K562 (cell line): Measurements from ENCODE around the gene NDUFS5. TPM values are rescaled to one million over a fixed set of nuclear protein-coding genes. Genes with fewer than 3 reads are reported as not detected.

ENCODE experiments used
- ATAC-seq: fragments of 200-7000 bp; cut with Tn5 transposase; 3 replicates; pipeline ENCODE4 v1.9.1; 2020; ENCODE audit warnings: moderate library complexity
- BruUV-seq: library from RNA; stranded (reverse); fragments of 400-500 nt; replicated peaks from 2 replicates; lab custom pipeline; 2021; lab: Mats Ljungman, UMichigan
- CTCF ChIA-PET: fragments of 300-600 bp; formaldehyde crosslinking; extraction: SDS; loops from one replicate; lab custom pipeline; 2021; ENCODE audit warnings: low intra/inter-chr PET ratio; lab: Yijun Ruan, JAX
- POLR2A ChIA-PET: fragments of 300-600, 350-650 bp; sonication (Branson Sonifier 250); formaldehyde crosslinking; extraction: SDS; loops from one replicate; lab custom pipeline; 2021; ENCODE audit warnings: antibody characterized with exemption, inconsistent platforms; lab: Yijun Ruan, JAX
- DNase-seq, 4 experiments: peaks; one replicate each; pipeline versions ENCODE4 v3.0.0 to v3.0.0-alpha.2; 2011 to 2018; ENCODE audit warnings: low spot score in 3 of 4, mixed read lengths in 3 of 4; ENCODE audit errors: extremely low read depth in 1 of 4
- FAIRE-seq: peaks from 2 replicates; lab custom pipeline; 2011; peaks lifted over from hg19 to GRCh38; lab: Jason Lieb, UNC
- H2AFZ ChIP-seq: 2 replicates; pipeline ENCODE4 v1.6.0; 2011; ENCODE audit warnings: low read depth, low read length, control low read depth, inconsistent platforms
- H3K27ac ChIP-seq: fragments of 200-600 bp; 3 replicates; pipeline ENCODE4 v1.8.0; 2011; ENCODE audit warnings: low read depth, mild to moderate bottlenecking, control low read depth, inconsistent platforms, low read length, moderate library complexity, mixed read lengths; ENCODE audit errors: extremely low read depth
- H3K27me3 ChIP-seq, 2 experiments: fragments of 300-600 bp in 1 of 2; 2 replicates in 1 of 2; 3 replicates in 1 of 2; pipeline versions ENCODE4 v1.6.0 to v1.8.0; 2011; ENCODE audit warnings: inconsistent platforms in 2 of 2, low read length in 2 of 2, mild to moderate bottlenecking in 1 of 2, mixed read lengths in 1 of 2, moderate library complexity in 1 of 2; ENCODE audit not compliant: control insufficient read depth in 2 of 2, insufficient read depth in 2 of 2
- H3K36me3 ChIP-seq: fragments of 300-600 bp; 3 replicates; pipeline ENCODE4 v1.8.0; 2011; ENCODE audit warnings: mild to moderate bottlenecking, low read length, inconsistent platforms; ENCODE audit not compliant: control insufficient read depth, insufficient read depth
- H3K4me1 ChIP-seq, 2 experiments: fragments of 200-600 bp in 1 of 2; replicated peaks in 1 of 2; 2 replicates in 1 of 2; 3 replicates in 1 of 2; pipeline versions ENCODE4 v1.5.1 to v1.8.0; 2011; ENCODE audit warnings: inconsistent platforms in 2 of 2, low read length in 2 of 2, mild to moderate bottlenecking in 1 of 2, mixed read lengths in 1 of 2, moderate library complexity in 1 of 2; ENCODE audit not compliant: control insufficient read depth in 2 of 2, insufficient read depth in 2 of 2
- H3K4me2 ChIP-seq: 2 replicates; pipeline ENCODE4 v1.6.1; 2011; ENCODE audit warnings: low read length, control low read depth, inconsistent platforms, mixed read lengths; ENCODE audit not compliant: insufficient read depth
- H3K4me3 ChIP-seq: fragments of 200-600 bp; sonication (generic), shearing (Covaris generic); 2 replicates; pipeline ENCODE4 v1.5.1; 2016; ENCODE audit warnings: control low read depth, inconsistent platforms
- H3K79me2 ChIP-seq: fragments of 200-600 bp; 3 replicates; pipeline ENCODE4 v1.8.0; 2011; ENCODE audit warnings: low read length, inconsistent platforms; ENCODE audit not compliant: control insufficient read depth, insufficient read depth
- H3K9ac ChIP-seq, 2 experiments: 2 replicates each; pipeline versions ENCODE4 v1.6.0 to v1.6.1; 2011; ENCODE audit warnings: low read depth in 2 of 2, low read length in 2 of 2, control low read depth in 1 of 2, inconsistent platforms in 1 of 2, mild to moderate bottlenecking in 1 of 2, mixed read lengths in 1 of 2; ENCODE audit not compliant: insufficient read depth in 1 of 2
- H3K9me1 ChIP-seq: one replicate; pipeline ENCODE4 v1.6.0; 2011; ENCODE audit warnings: inconsistent platforms, mild to moderate bottlenecking, low read length, moderate library complexity; ENCODE audit not compliant: control insufficient read depth, insufficient read depth
- H3K9me3 ChIP-seq: replicated peaks from 2 replicates; pipeline ENCODE4 v1.5.1; 2011; ENCODE audit warnings: low read depth, low read length, inconsistent platforms; ENCODE audit not compliant: control insufficient read depth, insufficient read depth
- H4K20me1 ChIP-seq: replicated peaks from 2 replicates; pipeline ENCODE4 v1.6.1; 2011; ENCODE audit warnings: low read length, inconsistent platforms, mixed read lengths; ENCODE audit not compliant: control insufficient read depth, insufficient read depth
- ARID1B ChIP-seq: fragments of 450-650 bp; IDR thresholded peaks from 2 replicates; pipeline ENCODE4 v1.6.1; 2016; ENCODE audit warnings: antibody characterized with exemption, mild to moderate bottlenecking, inconsistent platforms
- CBX1 ChIP-seq: sonication (generic); IDR thresholded peaks from 2 replicates; pipeline ENCODE4 v1.6.1; 2016; ENCODE audit warnings: antibody characterized with exemption, low read depth, mild to moderate bottlenecking
- CTBP1 ChIP-seq: fragments of 450-650 bp; IDR thresholded peaks from 2 replicates; pipeline ENCODE4 v1.6.1; 2016; ENCODE audit warnings: borderline replicate concordance
- DNMT1 ChIP-seq: fragments of 450-650 bp; IDR thresholded peaks from 2 replicates; pipeline ENCODE4 v1.6.1; 2016; ENCODE audit warnings: antibody characterized with exemption, mild to moderate bottlenecking
- DPF2 ChIP-seq: fragments of 450-650 bp; IDR thresholded peaks from 2 replicates; pipeline ENCODE4 v1.6.1; 2016
- ETV5 ChIP-seq: sonication (generic); formaldehyde crosslinking; IDR thresholded peaks from 2 replicates; pipeline ENCODE4 v1.4.0; 2020; ENCODE audit warnings: low read depth, mild to moderate bottlenecking, missing genetic modification reagents
- MTF1 ChIP-seq: fragments of 250-450 bp; sonication (Bioruptor Pico); IDR thresholded peaks from 2 replicates; pipeline ENCODE4 v1.9.0; 2021; ENCODE audit warnings: moderate library complexity, mild to moderate bottlenecking, inconsistent platforms, borderline replicate concordance
- PBX2 ChIP-seq, 2 experiments: IDR thresholded peaks in 1 of 2; conservative IDR thresholded peaks in 1 of 2; 2 replicates each; pipeline ENCODE4 v1.6.1; 2016; ENCODE audit warnings: low read depth in 2 of 2, mild to moderate bottlenecking in 1 of 2, missing compliant biosample characterization in 1 of 2, missing genetic modification characterization in 1 of 2, moderate library complexity in 1 of 2
- SIN3A ChIP-seq, 2 experiments: fragments of 150-350 bp in 1 of 2; IDR thresholded peaks; 2 replicates each; pipeline ENCODE4 v1.6.1; 2011 to 2016; ENCODE audit warnings: borderline replicate concordance in 2 of 2, low read depth in 2 of 2, low read length in 2 of 2, mild to moderate bottlenecking in 2 of 2, moderate library complexity in 2 of 2; ENCODE audit not compliant: control insufficient read depth in 1 of 2
- YY1 ChIP-seq, 3 experiments: IDR thresholded peaks; 2 replicates each; pipeline ENCODE4 v1.6.1; 2011; ENCODE audit warnings: low read length in 2 of 3, mild to moderate bottlenecking in 2 of 3, moderate library complexity in 2 of 3, borderline replicate concordance in 1 of 3, control low read depth in 1 of 3, low read depth in 1 of 3; ENCODE audit not compliant: insufficient read depth in 3 of 3, insufficient replicate concordance in 2 of 3, control insufficient read depth in 1 of 3, insufficient read length in 1 of 3; ENCODE audit errors: extremely low read depth in 1 of 3
- ZNF282 ChIP-seq: sonication (generic); formaldehyde crosslinking; IDR thresholded peaks from 2 replicates; pipeline ENCODE4 v1.8.1; 2023; ENCODE audit warnings: missing genetic modification reagents
- ZNF347 ChIP-seq: fragments of 450-650 bp; formaldehyde crosslinking; IDR thresholded peaks from 2 replicates; pipeline ENCODE4 v1.4.0; 2020; ENCODE audit warnings: low read depth, mild to moderate bottlenecking, moderate library complexity
- ZSCAN29 ChIP-seq: fragments of 450-650 bp; IDR thresholded peaks from 2 replicates; pipeline ENCODE4 v1.6.1; 2017
- WGBS: fragments of 100-300 bp; shearing (Covaris generic); methylation state at CpG from one replicate; pipeline ENCODE4 v1.1.6; 2016; ENCODE audit warnings: low coverage, mixed read lengths; ENCODE audit not compliant: insufficient coverage; ENCODE audit errors: missing lambda C conversion rate; 5-methylcytosine and 5-hydroxymethylcytosine counted together
- in situ Hi-C: fragments of 300-500 bp; cut with MboI; formaldehyde crosslinking; loops from 4 replicates; pipeline ENCODE4 v1.15.0; 2018; ENCODE audit warnings: inconsistent platforms, mixed read lengths
- intact Hi-C: fragments of 100-400 bp; cut with micrococcal nuclease; formaldehyde crosslinking; loops from 2 replicates; pipeline ENCODE4 v1.14.2; 2022
- polyA plus RNA-seq, 8 experiments: library from polyadenylated mRNA; depleted of rRNA in 4 of 8; stranded (reverse) in 5 of 8; unstranded in 3 of 8; fragments of >200 nt; fragmentation: Nextera tagmentation in 2 of 8; fragmentation: Illumina TruSeq in 1 of 8; extraction: Ambion mirVana in 2 of 8; extraction: Trizol in 1 of 8; gene quantifications; 2 replicates each; pipeline versions ENCODE4 v1.2.1 to v1.2.3, GENCODE V29; 2011 to 2014; ENCODE audit warnings: inconsistent platforms in 1 of 8, missing spikeins in 1 of 8
- total RNA-seq, 7 experiments: library from RNA; depleted of rRNA in 6 of 7; stranded (reverse); fragments of >200 nt in 6 of 7; fragmentation: Illumina TruSeq in 2 of 7; extraction: Trizol in 2 of 7; gene quantifications; 2 replicates each; pipeline versions ENCODE4 v1.2.1 to v1.2.3, GENCODE V29; 2011 to 2021; ENCODE audit warnings: low replicate concordance in 1 of 7
- TF ChIP-seq, protein P1 (sequence below), 2 experiments: fragments of 450-650 bp in 1 of 2; sonication (generic) in 1 of 2; formaldehyde crosslinking in 1 of 2; IDR thresholded peaks in 1 of 2; conservative IDR thresholded peaks in 1 of 2; 2 replicates each; pipeline versions ENCODE4 v1.6.1 to v1.8.1; 2016 to 2023; ENCODE audit warnings: mild to moderate bottlenecking in 2 of 2, moderate library complexity in 2 of 2, inconsistent platforms in 1 of 2, missing genetic modification reagents in 1 of 2
- TF ChIP-seq, protein P2 (sequence below): sonication (generic); IDR thresholded peaks from 2 replicates; pipeline ENCODE4 v1.6.1; 2016

The NDUFS5 gene
- total and polyA plus RNA-seq, 9 of the 15 experiments (the other 6 are each of a cell fraction or from before 2014, with no cell fraction given) = 499 to 2,737 (median 1,281) TPM

DNA sequence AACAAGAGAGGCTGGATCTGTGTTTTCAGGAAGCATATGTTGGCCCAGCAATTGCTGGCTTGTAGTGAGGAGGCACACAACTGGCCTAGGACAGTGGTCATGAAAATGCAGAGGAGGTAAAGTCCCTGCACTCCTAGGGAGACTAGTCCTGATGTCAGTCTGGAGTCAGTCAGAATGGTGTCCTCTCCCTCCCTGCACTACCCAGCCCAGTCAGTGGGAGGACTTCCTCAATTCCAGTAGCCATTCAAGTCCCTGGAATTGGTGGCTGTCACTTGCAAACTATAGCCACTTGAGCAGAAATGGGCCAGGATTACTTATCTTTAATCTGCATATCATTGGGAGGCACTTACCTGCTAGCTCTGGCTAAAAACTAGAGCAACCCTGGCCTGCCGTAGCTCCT is 18.6 kb downstream of the NDUFS5 start:
- intact Hi-C loops = no loop called here
- TF ChIP-seq, protein P1, sequence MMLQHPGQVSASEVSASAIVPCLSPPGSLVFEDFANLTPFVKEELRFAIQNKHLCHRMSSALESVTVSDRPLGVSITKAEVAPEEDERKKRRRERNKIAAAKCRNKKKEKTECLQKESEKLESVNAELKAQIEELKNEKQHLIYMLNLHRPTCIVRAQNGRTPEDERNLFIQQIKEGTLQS (IDR thresholded peaks at IDR 0.05) = no peak
- TF ChIP-seq, protein P1 (CRISPR knock-in tag; conservative IDR thresholded peaks at IDR 0.05) = no peak
- TF ChIP-seq DNMT1 = no peak
- TF ChIP-seq SIN3A (IDR thresholded peaks at IDR 0.05; ENCODE audit: borderline replicate concordance in 2 of 2, control insufficient read depth in 1 of 2, low read depth in 2 of 2, low read length in 2 of 2) = no peak
- no peak for TF ChIP-seq MTF1 (CRISPR knock-in tag)
- no peak for TF ChIP-seq CBX1
- no peak for TF ChIP-seq ZNF347 (CRISPR knock-in tag)
- no peak for TF ChIP-seq ARID1B
- peak in 1 of 3 experiments; percentile 39 for TF ChIP-seq YY1 (IDR thresholded peaks at IDR 0.05; ENCODE audit: borderline replicate concordance in 1 of 3, control insufficient read depth in 1 of 3, extremely low read depth in 1 of 3, insufficient read depth in 3 of 3, insufficient read length in 1 of 3, insufficient replicate concordance in 2 of 3, low read depth in 1 of 3, low read length in 2 of 3)
- TF ChIP-seq PBX2 (CRISPR knock-in tag; IDR thresholded peaks at IDR 0.05; ENCODE audit: low read depth) = no peak
- 0 out of 2 replicates have a peak, but pooled peaks have one; percentile 17 for TF ChIP-seq PBX2 (tag; conservative IDR thresholded peaks at IDR 0.05; ENCODE audit: low read depth)
- TF ChIP-seq ZSCAN29 = no peak
- TF ChIP-seq, protein P2, sequence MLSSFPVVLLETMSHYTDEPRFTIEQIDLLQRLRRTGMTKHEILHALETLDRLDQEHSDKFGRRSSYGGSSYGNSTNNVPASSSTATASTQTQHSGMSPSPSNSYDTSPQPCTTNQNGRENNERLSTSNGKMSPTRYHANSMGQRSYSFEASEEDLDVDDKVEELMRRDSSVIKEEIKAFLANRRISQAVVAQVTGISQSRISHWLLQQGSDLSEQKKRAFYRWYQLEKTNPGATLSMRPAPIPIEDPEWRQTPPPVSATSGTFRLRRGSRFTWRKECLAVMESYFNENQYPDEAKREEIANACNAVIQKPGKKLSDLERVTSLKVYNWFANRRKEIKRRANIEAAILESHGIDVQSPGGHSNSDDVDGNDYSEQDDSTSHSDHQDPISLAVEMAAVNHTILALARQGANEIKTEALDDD = peak; percentile 90
- no peak for TF ChIP-seq ZNF282 (CRISPR knock-in tag)
- TF ChIP-seq CTBP1 = peak; percentile 30; the same call in 1 of the 2 replicates
- TF ChIP-seq DPF2 = 0 out of 2 replicates have a peak, but pooled peaks have one; percentile 11
- TF ChIP-seq ETV5 (CRISPR knock-in tag) = no peak

More for the DNA sequence above, 18.6 kb downstream of the NDUFS5 start:
- Histone ChIP-seq H3K36me3 (no peaks in the 10 kb centered on the region; the same call in 2 of the 3 replicates), H3K9ac (peak overlapping the region in 1 of 2 experiments; percentile 1; a peak in 1 of 4 replicates), H3K4me2 (peak overlapping the region; percentile 15; the same call in 1 of the 2 replicates), H3K4me1 (peaks cover 29 to 30% of the 10 kb centered on the region in 2 experiments), H3K27me3 (no peaks in the 10 kb centered on the region), H2AFZ (peak overlapping the region; percentile 44), H3K4me3 (no peak overlapping the region), H3K79me2 (no peaks in the 10 kb centered on the region), H3K27ac (no peak overlapping the region), H3K9me1 (peaks cover 3% of the 10 kb centered on the region), H3K9me3 (no peaks in the 10 kb centered on the region), H4K20me1 (no peaks in the 10 kb centered on the region)
- no TSS peak for BruUV-seq
- 47% methylated on average over 1 of the region's 1 CpG for WGBS
- in situ Hi-C loops = no loop called here
- ATAC-seq = peak; percentile 88
- peak; percentile 76 for FAIRE-seq
- CTCF ChIA-PET = no interaction called here
- peak; percentile 59 to 70 (median 64) for DNase-seq
- POLR2A ChIA-PET = interaction anchor here (0.6 to 1.4 kb wide), 5 partner anchors 9 to 1037 kb away, joined by 3 to 5 read pairs (median 3); partner anchors contain the start of gene NDUFS5
